Activated naive CD4-positive, alpha-beta T cell (primary cell): Measurements from ENCODE around the gene NINL.
"Not testable (repeated sequence)": the region's sequence is repeated elsewhere in the genome, so short reads cannot be mapped to it uniquely, and the experiment has no call there.

Experiments used
- DNase-seq, 4 experiments: peaks; one replicate each; lab custom pipeline; 2025; lab: John Stamatoyannopoulos, UW

Gene NINL

GRCh38 chr20:25592135-25592852 lies 7.0 kb upstream of the NINL start:
- DNase-seq, result no peak

- not testable (repeated sequence) for DNase-seq
Observed at GRCh38 chr20:25590778-25591177, 5.4 kb upstream of the NINL start.

DNA sequence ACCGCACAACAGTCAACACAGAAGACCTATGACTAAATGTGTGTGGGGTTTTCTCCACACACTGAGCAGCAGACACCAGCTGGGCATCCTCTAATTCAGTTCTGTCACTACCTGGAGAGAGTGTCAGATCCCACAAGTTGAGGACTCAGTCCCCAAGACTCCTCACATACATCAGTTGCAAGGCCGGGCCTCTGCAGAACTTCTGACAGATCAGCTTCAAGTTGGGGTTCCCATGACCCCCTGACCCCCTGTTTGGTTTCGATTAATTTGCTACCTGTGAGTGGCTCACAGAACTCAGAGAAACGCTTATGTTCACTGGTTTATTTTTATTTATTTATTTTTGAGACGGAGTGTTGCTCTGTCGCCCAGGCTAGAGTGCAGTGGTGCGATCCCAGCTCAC lies 3.2 kb upstream of the NINL start:
- no peak for DNase-seq

DNA sequence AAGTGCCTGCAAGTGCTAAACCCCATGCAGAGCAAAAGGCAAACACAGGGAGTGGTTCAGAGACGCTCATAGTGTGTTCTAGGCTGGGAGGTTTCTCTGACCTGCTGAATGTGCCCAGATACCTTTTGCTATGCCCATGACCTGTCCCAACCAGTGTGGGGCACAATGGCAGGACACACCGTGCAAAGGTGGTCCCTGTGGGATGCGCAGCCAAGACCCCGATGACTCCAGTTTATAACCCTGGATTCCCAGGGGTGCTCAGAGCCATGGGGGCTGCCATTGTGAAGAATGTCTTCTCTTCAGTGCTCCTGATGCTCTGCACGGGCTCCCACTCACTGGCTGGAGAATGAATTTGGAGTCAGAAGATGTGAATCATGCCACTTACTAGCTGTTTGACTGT lies 2.2 kb upstream of the NINL start:
- DNase-seq, result no peak

DNA sequence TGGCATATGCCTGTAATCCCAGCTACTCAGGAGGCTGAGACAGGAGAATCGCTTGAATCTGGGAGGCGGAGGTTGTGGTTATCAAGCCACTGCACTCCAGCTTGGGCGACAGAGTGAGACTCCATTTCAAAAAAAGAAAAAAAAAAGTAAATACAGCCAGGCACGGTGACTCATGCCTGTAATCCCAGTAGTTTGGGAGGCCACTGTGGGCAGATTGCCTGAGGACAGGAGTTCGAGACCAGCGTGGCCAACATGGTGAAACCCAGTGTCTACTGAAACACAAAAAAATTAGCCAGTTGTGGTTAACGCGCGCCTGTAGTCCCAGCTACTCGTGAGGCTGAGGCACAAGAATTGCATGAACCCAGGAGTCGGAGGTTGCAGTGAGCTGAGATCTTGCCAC lies 1.5 kb upstream of the NINL start:
- DNase-seq, result no peak

- not testable (repeated sequence) for DNase-seq
Observed at GRCh38 chr20:25583607-25584006, 1.7 kb downstream of the NINL start.

DNA sequence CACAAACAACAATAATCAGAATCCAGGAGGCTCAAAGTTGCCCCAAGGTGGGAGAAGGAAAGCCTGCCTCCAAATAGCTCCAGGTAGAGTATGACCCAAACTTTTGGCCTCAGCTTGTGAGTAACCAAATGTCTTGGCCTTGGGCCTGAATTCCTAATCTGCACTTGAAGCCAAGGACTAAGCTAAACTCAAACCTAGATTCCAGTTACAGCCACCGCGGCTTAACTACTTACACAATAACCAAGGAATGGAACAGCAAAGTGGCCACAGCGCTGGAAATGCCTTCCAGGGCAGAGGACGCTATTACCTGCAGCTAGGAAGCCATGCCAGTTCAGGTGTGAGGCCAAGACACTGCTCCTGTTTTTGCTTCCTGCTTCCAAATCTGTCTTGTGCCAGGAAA lies 4.6 kb downstream of the NINL start:
- DNase-seq, result no peak

DNA sequence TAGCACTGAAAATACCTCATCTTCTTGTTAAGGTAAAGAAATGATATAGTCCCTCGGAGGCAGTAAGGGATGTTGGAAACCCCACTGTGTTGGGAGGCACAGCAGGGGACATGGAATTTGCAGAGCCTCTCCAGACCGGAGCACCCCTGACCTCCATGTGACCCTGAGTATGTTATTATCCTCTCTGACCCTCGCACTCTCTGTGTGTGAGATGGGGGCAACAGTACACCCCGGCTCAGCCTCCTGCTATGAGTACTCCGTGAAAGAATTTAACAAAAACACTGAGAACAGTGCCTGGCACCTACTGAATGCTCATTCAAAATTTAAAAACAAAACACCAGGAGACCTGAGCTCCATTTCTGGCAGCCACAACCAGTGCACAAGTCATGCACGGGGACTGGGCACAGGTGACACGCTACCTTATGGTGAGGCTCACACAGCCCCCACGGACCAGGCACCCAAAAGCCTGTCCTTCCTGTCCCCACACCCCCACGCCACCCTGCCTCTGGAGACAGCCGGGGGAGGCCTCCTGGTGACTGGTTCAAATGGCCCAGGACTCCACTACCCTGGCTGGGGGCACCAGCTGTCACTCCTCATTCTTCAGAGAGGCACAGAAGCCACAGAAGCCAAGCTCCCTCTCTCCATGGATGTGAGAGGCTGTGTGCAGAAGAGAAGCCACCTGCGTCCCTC lies 6.1 kb downstream of the NINL start:
- no peak for DNase-seq

- no peak for DNase-seq
Observed at GRCh38 chr20:25576783-25577530, 8.4 kb downstream of the NINL start.

DNA sequence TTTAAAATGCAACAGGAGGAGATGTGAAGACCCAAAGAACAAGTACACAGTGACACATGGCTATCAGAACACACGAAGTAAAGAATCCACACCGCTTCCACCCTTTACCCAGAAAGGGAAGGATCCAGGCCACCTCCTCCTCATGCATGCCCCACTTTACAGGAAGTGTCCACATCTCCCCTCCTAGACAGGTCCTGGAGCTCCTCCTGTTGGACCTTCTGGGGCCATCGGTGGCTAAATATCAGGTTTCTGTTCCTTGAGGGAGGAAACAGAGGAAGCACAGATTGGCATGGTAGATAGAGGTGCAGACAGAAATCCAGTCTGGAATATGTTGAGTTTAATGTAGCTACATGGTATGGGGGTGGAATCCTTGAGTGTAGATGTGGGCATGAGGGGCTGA lies 10.9 kb downstream of the NINL start:
- no peak for DNase-seq

GRCh38 chr20:25573288-25574251 lies 11.8 kb downstream of the NINL start:
- no peak for DNase-seq

DNA sequence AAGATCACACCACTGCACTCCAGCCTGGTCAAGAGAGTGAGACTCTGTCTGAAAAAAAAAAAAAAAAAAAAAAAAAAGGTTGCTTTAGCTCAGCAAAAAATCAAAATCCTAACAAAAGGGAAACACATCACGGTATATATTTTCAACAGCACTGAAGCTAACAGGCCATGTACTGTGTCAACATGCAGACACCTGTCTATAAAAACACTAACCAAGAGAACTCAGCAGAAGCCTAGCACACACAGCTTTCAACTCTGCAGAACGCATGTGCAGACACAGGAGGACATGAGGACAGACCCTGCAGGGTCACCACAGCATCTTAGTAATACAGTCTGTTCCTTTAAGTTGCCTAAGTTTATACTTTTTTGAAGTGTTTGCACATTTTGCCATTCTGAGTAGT lies 13.5 kb downstream of the NINL start:
- no peak for DNase-seq

GRCh38 chr20:25571240-25571639 lies 14.1 kb downstream of the NINL start:
- no peak for DNase-seq

GRCh38 chr20:25570148-25570530 lies 15.2 kb downstream of the NINL start:
- DNase-seq, result no peak

DNA sequence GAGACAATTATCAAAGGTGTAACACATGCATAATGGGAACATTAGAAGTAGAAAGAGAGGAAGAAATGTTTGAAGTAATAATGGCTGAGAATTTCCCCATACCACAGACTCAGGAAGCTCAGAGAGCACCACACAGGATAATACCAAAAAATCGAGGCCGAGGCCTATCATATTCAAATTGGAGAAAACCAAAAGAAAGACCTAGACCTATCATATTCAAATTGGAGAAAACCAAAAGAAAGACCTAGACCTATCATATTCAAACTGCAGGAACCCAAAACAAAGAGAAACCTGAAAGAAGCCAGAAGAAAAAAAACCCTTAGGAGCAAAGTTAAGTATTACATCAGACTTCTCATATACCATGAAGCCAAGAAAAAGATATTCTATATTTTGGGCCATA lies 18.0 kb downstream of the NINL start:
- no peak for DNase-seq

GRCh38 chr20:25566821-25567220 lies 18.5 kb downstream of the NINL start:
- no peak for DNase-seq

DNA sequence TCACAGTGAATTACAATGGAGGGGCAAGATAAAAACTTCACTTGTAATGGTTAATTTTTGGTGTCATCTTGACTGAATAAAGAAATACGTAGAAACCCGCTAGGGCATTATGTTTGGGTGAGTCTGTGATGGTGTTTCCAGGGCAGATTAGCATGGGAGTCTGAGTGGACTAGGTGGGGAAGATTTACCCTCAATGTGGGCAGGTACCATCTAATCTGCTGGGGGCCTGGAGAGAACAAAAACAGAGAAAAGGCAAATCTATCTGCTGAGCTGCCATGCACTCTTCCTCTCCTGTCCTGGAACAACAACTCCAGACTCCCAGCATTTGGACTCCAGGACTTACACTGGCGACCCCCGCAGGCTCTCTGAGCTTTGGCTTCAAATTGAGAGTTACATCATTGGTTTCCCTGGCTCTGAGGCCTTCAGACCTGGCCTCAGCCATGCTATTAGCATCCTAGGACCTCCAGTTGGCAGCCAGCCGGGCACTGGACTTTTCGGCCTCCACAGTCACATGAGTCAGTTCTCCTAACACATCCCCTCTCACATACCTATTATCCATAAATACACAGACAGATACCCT lies 19.7 kb downstream of the NINL start:
- DNase-seq, result no peak

- DNase-seq, result no peak
Observed at GRCh38 chr20:25563876-25564275, 21.5 kb downstream of the NINL start.

DNA sequence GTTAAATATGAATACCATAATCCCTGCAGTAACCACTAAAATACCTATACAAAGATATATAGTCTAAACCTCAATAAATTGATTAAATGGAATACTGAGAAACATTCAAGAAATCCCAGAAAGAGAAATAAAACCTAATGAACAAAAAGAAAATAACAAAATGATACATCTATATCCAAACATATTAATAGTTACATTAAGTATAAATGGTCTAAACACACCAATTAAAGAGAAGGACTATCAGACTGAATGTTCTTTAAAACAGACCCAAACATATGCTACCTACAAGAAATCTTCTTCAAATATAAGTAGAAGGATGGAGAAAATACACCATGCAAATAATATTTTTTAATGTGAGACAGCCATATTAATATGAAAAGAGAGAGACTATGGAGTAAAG lies 22.0 kb downstream of the NINL start:
- no peak for DNase-seq

- not testable (repeated sequence) for DNase-seq
Observed at GRCh38 chr20:25561771-25562170, 23.6 kb downstream of the NINL start.

DNA sequence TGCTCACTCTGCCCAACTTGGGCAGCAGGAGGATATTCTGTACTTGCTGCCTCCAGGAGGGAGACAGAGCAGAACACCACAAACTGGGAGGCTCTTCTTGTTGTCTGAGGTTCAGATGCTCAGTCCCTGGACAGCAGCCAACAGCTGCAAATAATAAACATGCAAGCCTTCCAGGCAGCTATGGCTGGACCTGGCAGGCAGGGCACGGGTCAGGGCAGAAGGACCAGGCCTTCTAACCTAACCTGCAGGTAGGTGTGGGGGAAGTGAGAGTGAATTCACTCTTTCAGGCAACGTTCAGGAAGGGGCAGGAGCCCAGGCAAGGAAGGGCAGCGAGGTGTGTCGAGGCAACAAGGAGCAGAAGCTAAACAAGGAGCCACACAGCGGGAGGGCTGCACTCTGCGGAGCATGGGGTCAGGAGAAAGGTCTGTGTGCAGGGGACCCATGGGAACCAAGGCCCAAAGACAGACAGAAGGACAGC lies 31.5 kb downstream of the NINL start:
- DNase-seq, result no peak
